ENCODE measurements around the gene SLAMF9.

Gene SLAMF9

GRCh38 chr1:159974350-159974965 lies 20.4 kb upstream of the SLAMF9 start:
- DNase-seq = no peak

- no peak for DNase-seq
Measured at GRCh38 chr1:159973350-159973940, 19.4 kb upstream of the SLAMF9 start.

GRCh38 chr1:159972443-159973205 lies 18.6 kb upstream of the SLAMF9 start:
- no peak for DNase-seq

GRCh38 chr1:159970932-159971342 lies 16.9 kb upstream of the SLAMF9 start:
- DNase-seq = no peak

- no peak for DNase-seq
Measured at GRCh38 chr1:159968901-159969300, 14.9 kb upstream of the SLAMF9 start.

GRCh38 chr1:159965263-159965662 lies 11.2 kb upstream of the SLAMF9 start:
- DNase-seq = no peak

GRCh38 chr1:159964144-159964543 lies 10.1 kb upstream of the SLAMF9 start:
- no peak for DNase-seq

GRCh38 chr1:159962176-159962575 lies 8.1 kb upstream of the SLAMF9 start:
- DNase-seq = no peak

- no peak for DNase-seq
Measured at GRCh38 chr1:159961636-159962035, 7.6 kb upstream of the SLAMF9 start.

- peak; percentile 86 for DNase-seq
Measured at GRCh38 chr1:159960721-159961381, 6.8 kb upstream of the SLAMF9 start.

GRCh38 chr1:159959451-159959850 lies 5.4 kb upstream of the SLAMF9 start:
- no peak for DNase-seq

GRCh38 chr1:159958719-159959380 lies 4.8 kb upstream of the SLAMF9 start:
- DNase-seq = no peak

GRCh38 chr1:159957824-159958268 lies 3.8 kb upstream of the SLAMF9 start:
- DNase-seq = no peak

GRCh38 chr1:159955456-159955855 lies 1.4 kb upstream of the SLAMF9 start:
- DNase-seq = no peak

GRCh38 chr1:159952932-159953331 lies 1.1 kb downstream of the SLAMF9 start:
- DNase-seq = no peak

- DNase-seq = no peak
Measured at GRCh38 chr1:159951551-159951950, 2.5 kb downstream of the SLAMF9 start.

GRCh38 chr1:159951016-159951415 lies 3.0 kb downstream of the SLAMF9 start:
- DNase-seq = no peak

GRCh38 chr1:159949981-159950381 lies 4.1 kb downstream of the SLAMF9 start:
- DNase-seq = no peak

GRCh38 chr1:159949123-159949522 lies 4.9 kb downstream of the SLAMF9 start:
- no peak for DNase-seq

- no peak for DNase-seq
Measured at GRCh38 chr1:159947942-159948341, 6.1 kb downstream of the SLAMF9 start.

GRCh38 chr1:159946242-159947187 lies 7.5 kb downstream of the SLAMF9 start:
- no peak for DNase-seq

Measured in HCEC 1CT (cell line).